GM21526 (cell line): Measurements from ENCODE around the gene KIAA1217.

ENCODE experiments used
- ATAC-seq: cut with Tn5 transposase; IDR thresholded peaks from one replicate; pipeline ENCODE4 v1.9.1; 2021; ENCODE audit warnings: moderate library complexity; ENCODE audit not compliant: unreplicated experiment, low FRiP score

Gene KIAA1217

DNA sequence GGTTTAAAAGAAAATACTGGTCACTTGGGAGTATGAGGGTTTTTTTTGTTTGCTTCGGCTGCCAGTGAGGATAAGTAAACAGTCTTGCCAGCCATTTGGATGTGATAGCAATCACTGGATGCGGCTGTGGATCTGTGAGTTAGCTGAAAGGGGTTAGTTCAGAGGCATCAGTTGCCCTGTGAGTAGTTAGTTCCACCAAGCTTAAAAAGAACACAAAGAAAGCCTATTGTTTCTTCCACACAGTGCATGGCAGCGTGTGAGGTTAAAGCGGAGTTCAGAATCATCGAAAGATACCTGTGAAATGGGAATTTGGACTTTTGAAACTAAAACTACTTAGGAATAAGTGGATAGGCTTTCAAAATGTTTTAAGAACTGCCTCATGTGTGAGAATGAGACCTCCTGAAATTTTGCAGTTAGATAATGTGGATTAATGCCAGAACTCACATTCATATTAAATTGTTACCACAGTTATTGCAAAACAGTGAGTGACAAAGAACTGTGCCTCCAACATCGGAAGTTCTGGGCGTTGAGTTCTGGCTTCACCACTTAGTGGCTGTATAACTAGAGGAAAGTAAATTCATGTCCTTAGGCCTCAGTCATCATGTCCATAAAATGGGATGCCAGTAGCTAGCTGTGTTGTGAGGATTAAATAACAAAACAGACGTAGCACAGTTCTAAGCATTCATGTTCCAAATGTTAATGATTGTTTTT lies 31.3 kb downstream of the KIAA1217 start:
- no peak for ATAC-seq

DNA sequence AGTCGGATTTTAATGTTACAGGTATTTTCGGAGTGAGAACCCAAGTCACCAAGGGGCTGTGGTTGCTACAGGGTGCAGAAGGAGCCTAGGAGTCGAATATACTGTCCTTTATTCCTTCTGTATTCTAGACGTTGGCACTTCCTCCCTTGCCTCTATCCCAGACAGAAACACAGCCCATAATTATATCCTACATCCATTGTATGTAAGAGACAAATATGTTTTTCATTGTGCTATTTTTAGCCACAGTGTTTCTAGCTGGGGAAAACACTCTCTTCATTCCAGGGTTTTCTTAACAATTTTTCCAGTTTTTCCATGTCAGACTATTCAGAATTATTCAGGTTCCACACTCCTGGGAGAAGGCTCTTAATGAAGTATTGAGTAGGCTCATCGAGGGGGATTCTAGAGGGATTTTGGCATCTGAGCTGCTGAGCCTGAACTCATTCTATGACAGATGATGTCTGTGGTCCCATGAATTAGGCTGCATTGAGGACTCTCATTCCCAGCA lies 32.6 kb downstream of the KIAA1217 start:
- no peak for ATAC-seq

DNA sequence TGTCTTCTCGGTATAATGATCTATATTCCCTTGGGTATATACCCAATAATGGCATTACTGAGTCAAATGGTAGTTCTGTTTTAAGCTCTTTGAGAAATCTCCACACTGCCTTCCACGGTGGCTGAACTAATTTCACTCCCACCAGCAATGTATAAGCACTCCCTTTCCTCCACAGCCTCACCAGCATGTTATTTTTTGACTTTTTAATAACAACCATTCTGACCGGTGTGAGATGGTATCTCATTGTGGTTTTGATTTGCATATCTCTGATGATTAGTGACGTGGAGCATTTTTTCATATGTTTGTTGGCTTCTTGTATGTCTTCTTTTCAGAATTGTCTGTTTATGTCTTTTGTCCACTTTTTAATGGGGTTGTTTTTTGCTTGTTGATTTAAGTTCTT lies 33.6 kb downstream of the KIAA1217 start:
- no peak for ATAC-seq

DNA sequence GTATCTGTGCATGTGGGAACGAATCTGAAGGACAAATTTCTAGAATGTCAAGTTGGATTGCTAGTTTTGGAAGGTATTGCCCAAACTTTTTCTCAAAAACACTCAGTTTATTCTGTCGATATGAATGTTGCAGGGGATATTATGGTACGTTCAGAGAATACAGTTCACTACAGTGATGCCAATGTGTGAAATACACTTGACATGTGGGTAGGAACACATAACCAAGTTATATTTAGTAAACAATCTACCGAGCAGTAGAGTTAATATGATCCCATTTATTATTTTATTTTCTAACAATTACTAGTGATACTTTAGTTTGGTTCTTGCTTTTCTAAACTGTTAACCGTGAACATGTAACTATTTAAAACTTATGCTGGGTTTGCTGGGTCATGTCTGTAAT lies 37.4 kb downstream of the KIAA1217 start:
- no peak for ATAC-seq

DNA sequence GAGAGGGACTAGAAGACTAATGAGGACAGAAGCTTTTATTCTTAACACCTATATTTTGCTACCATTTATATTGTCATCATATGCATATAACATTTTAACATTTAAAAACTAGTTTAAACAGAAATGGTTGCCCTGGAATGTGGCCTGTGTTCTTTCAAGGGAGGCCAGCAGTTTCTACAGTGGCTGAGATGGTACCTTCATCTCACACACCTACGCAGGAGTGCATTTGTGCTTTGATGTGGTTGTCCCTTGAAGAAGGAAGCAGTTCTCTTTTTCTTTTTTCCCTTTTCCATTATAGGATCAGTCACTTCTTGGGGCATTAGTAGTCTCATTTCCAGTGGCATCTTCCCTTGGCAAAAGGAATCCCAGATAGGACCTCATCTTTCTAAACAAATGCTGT lies 38.9 kb downstream of the KIAA1217 start:
- no peak for ATAC-seq

DNA sequence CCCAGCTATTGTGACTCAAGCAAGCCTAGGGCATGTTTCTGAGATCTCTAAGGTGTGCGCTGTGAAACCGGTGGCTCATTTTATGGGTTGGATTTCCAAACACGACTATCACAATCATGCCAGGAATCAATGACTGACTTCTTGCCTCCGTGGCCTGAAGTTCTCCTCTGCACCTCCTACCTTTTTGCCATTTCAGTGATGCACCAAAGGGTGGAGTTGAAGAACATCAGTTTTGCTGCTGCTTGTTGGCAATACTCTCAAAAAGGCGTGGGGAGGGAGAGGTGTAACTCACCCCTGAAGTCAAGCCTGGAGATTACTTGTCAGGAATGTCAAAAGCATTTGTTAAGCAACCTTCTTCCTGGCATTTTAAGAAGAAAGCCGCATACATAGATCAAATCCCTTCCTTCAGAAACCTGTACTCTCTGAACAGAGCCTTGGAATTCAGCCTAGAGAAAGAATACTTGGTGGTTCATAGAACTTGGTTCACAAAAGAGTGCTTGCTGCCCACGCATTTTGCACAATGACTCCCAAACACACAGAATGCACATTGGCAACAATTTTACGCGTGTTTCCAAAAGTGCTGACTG lies 41.0 kb downstream of the KIAA1217 start:
- no peak for ATAC-seq

DNA sequence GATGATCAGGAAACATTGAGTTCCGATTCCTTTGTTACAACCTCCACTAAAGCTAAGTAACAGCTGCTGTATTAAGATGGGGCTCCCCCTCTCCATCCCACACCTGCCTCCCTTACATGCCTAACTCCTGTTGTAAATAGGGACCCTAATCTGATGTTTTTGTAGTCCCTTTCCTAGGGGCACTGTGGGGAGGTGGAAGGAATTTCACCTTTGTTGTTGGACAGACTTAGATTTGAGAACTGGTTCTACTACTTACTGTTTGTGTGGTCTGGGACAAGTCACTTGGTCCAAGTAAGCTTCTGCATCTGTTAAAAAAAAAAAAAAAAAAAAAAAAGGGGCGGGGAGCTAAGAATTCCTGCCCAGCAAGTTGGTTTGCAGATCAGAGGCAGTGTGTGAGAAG lies 42.6 kb downstream of the KIAA1217 start:
- no peak for ATAC-seq

DNA sequence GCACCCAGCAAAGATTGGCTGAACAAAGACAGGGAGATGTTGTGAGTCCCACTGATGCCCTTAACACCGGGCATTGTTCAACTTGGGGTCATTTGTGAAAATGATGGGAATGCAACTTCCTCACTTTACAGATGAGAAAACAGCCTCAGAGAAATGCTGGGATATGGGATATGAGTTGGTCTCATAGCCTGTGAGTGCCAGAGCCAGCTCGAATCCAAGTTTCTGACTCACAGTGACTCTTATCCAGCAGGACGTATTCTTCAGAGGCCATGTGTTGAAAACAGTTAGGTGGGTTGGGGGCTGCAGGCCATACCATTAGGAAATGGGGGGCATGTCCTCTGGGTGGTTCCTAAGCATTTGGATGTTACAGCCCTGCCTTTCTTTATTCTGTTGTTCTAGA lies 45.2 kb downstream of the KIAA1217 start:
- no peak for ATAC-seq

DNA sequence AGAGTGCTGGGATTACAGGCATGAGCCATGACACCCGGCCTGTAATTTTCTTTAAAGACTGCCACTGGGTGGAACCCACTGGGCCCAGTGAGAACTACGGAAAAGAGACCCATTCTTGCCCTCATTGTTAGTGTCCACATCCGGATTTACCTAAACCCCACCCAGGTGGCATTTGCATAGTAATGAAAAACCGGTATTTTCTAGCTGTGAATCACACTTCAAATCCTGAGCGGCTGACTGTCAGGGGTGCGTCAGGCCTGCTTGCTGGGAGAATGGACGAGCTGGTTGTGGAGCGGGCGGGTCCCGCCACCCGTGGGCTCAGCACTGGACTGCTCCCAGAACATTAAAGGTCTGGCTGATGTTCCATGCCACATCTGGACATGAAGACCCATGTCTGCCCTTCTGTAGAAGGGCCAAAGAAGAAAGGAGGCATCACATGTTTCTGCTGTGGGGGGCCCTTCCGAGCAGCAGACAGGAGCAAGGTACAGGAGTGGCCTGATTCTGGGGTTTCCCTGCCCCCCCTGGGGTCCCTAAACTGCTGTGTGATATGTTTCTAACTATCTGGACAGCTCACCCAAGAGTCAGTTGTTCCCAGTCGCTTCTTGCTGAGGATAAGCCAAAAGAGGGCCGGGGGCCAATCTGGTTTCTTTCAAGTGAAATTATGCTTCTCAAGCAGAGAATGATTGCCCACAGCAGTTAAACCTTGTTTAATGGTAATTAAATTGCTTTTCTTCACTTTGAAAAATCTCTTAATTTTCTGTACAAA lies 46.4 kb downstream of the KIAA1217 start:
- no peak for ATAC-seq

DNA sequence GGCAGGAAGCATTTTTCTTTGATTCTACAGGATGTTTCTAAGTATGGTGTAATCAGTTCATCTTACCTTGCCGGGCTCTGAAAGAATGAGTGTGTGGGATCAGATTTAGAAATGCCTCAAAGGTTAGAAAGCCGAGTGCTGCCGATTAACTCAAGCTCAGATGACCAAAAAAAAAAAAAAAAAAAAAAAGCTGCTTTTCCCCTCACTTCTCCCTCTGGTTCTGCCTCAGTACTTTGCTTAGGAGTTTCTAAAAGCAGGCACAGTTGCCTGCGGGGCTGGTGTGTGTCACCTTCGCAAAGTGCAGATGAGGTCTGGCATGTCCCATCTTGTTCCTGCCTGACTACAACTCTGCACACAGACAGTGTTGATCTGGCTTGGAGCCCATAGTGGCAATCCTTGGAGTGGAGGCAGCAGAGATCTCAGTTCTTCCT lies 47.0 kb downstream of the KIAA1217 start:
- ATAC-seq: no peak

DNA sequence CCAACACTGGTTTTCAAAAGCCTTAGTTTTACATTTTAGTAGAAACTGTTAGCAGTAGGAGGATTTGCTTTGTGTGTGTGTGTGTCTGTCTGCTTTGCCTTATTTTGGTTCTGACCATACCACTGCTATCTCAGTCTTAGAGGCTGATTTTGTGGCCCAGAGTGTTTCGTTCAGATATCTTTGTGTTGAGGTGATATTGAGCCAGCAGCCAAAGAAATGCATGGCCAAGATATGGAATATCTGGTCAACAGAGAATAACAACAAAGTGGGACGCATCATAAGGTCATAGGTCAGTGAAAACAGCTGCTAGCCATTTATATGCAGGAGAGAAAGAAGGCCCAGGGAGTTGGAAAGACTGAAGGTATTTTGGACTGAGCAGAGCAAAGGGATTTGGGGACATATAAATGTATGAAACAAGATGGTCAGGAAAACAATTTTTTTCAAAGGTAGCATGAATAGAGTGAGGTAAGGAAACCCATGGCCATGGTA lies 47.7 kb downstream of the KIAA1217 start:
- ATAC-seq: no peak

DNA sequence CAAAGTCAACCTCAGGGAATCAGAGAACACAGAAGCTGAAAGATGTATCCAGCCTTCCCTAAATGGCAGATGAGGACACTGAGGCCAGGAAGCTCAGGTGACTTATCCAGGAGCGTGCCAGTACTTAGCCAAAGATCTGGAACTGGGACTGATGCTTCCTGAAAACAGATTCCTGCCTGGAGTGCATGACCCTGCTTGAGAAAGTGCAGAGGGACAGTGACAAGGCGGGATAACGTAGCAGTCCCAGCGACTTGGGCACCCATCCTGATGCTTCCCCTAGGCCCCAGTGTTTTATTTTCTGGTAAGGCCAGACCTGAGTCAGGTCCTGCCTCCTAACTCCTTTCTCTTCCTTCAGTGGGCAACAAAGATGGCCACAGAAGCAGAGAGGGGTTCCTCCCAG lies 48.6 kb downstream of the KIAA1217 start:
- ATAC-seq: no peak

DNA sequence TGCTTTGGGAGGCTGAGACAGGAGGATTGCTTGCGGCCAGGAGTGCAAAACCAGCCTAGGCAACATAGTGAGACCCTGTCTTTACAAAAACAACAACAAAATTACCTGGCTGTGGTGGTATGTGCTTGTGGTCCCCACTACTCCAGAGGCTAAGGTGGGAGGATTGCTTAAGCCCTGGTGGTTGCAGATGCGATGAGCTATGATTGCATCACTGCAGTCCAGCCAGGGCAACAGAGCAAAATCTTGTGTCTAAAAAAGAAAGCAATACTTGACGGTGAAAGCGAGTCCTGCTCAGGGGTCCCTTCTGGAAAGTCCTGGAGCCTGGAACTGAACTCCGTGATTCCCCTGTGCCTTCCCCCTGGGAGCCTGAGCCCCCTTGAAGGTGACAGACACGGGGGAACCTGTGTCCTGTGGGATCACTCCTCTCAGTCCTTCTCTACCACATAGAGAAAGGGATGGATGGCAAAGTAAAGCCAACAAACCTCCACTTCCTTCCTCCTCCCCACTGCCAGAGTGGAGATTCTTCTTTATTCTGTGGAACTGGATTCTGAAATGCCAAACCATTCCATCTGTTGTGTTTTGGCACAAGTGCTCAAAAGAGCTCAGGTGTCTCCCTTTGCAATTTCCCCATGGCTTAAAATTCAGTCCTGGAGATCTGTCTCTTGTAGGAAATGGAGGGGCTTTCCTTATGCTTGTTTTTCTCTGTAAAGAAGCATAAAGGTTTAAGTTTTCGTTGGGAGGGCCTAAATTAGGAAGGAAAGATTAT lies 50.6 kb downstream of the KIAA1217 start:
- no peak for ATAC-seq

DNA sequence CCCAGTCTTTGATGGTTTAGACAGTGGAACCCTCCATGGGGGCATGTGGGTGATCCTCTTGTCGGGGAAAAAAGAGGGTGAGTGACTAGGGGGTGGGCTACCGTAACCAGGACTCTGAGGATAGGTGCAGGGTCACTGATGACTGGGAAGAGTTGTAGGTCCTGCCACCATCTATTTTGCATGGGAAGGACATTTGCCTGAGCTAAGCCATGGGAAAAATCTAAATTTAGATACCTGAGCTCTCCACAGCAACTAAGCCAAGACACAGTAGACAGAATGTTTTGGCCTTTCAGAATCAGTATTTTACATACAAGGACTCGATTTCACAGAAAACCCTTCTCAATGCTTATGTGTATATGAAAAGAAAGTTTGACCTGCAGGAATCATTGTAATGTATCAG lies 52.7 kb downstream of the KIAA1217 start:
- ATAC-seq: no peak

DNA sequence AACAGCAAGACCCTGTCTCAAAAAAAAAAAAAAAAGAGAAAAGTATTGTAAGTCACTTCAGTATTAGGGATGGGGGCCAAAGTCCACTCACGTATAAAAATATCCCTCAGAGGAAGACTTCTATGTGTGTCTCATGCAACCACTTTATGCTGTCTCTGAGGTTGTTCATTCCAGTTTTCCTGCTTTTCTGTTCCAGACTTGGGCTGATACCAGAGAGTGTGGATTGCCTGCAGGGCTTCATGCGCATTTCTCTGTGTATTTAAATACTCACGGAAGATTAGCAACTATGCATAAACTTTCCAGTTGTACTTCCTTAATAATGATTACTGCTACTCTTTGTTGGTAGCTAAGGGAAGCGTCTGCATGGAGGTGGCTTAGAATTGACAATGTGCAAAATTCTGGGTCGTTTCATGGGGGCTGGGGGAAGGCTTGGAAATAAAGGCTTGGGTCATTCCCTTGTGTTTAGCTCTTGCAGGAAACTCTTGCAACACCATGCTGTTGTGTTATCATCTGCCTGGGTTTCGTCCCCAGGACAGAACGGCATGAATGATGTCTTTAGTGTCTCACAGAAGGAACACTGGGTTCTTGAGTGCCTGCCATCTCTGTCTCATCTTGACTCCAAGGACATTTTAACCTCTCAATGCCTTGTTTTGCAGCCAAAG lies 54.1 kb downstream of the KIAA1217 start:
- ATAC-seq: no peak

DNA sequence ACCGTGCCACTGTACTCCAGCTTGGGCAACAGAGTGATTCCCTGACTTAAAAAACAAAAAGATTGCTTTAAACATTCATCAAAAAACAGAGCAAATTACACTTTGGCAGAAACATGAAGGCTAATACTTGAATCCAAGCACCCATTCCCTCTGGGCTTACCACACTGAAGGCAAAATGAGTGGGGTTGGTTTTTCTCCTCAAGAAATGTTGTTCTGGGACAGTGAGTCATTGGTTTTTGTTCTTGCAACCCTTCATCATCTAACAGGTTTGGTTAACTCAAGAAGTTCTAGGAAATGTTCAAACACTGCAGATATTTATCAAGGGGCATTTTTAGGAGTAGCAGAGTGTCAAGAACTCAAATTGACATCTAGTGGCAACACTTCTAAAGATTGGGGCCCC lies 60.5 kb downstream of the KIAA1217 start:
- no peak for ATAC-seq

DNA sequence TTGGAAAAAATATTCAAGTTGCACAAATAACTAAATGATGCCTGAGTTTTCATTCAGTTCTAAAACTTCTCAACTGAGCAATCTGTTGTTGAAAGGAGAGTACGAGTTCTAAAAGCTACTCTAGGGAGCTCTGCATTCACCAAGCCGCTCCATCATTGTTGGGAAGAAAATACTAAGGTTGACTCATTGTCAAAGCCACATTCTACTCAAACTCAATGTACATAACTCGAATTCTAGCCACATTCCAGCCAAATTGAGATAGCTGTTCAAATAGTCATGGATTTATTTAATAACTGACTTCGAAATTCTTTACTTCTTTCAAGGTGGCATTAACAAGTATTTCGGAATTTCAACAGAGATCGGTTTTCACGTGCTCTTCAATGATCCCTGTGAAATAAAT lies 63.4 kb downstream of the KIAA1217 start:
- ATAC-seq: no peak

DNA sequence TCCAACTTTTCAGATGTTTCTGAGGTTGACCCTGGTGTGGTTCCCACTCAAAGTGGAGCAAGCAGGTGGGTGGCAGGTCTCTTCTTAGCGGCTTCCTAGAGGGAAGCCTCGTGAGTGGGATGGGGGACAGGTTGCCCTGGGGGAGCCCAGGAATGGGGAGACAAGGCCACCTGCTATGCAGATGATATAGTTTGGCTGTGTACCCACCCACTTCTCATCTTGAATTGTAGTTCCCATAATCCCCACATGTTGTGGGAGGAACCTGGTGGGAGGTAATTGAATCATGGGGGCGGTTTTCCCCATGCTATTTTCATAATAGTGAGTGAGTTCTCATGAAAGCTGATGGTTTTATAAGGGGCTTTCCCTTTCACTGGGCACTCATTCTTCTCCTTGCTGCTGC lies 68.3 kb downstream of the KIAA1217 start:
- no peak for ATAC-seq

DNA sequence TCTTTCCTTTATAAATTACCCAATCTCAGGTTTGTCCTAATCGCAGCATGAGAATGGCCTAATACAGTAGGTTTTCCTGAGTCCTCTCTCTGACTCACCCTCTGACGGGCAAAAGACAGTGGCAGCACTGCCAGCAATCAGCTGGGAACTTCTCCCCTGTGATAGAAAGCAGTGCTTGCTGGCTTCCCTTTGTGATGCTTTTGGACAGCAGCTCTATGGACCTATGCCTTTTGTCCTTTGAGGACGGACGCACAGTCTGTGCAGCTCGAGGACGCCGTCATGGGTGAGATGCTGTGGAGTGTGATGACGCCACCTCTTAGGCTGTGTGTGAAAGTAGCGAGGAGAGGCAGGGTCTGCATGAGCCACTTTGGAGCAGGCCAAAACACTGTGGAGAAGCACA lies 68.8 kb downstream of the KIAA1217 start:
- ATAC-seq: no peak

DNA sequence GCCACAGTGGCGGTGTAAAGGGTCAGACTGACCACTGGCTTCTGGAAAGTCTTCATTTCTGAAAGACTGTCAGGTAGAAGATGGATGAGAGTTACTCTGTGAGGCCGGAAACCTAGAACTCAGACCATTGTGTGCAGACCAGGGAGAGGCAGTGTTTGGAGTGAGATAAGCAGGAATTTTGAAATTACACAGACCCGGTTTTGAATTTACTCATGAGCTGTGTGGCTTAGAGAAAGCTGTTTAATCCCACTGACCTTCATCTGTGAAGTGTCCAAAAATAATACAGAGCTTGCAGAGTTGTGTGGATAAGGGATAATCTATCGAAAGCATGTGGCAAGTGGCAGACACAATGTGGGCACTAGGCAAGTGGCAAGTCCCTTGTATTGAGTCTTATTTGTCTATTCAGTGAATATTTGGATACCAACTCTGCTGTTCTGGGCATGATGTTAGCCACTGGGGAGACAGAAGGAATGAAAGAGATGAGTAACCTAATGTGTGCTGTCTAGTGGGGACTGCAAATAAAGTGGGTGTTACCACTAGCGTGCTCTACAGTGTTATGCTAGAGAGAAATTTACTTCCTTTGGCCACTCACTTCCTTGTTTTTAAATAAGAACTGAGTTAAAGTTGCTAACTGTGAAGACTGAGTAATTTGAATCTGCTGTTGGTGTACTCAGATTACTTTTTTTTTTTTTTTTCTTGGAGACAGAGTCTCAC lies 69.4 kb downstream of the KIAA1217 start:
- ATAC-seq: no peak
